Smooth muscle cell of the umbilical artery (primary cell): Measurements from ENCODE around the gene CTSS. TPM values are rescaled to one million over a fixed set of nuclear protein-coding genes. Genes with fewer than 3 reads are reported as not detected.

ENCODE experiments used
- total RNA-seq: library from RNA; depleted of rRNA; stranded (reverse); fragments of >200 nt; gene quantifications from 2 replicates; pipeline ENCODE4 v1.2.3, GENCODE V29; 2014

CTSS gene
- total RNA-seq = 2.2 and 4.2 TPM in 2 replicates

DNA sequence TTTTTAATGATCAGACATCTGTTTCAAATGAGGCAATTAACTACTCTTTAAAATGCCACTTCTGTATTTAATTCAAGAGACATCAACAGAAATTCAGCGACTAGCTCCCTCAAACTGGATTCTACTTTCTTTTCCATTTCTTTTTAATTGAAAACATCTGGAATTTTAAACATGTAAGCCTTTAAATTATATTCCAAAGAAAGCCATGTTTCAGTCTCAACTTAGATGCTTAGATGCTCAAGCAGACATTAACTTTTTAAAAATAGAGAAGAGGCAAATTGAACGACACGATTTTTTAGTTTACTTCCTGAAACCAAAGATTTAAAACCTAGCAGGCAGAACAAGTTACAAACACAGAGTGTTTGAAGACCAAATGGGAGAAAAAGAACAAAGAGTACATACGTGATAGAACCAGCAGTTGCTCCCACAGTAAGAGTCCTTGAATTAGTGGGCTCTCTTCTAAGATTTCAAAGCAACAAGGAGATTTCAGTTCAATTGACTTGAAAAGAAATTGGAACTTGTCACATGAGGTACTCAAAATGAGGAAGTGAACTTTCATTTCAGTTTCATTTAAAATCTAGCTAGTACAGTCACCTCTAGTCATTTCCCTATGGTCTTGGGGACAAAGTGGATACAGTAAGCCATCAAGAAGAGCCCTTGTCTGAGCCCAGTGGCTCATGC is at the start of gene CTSS:
Gene CTSS (minus strand): TSS at position 483 of the 681 bp plus-strand sequence. CDS start 1,015 bp downstream, outside the sequence.

DNA sequence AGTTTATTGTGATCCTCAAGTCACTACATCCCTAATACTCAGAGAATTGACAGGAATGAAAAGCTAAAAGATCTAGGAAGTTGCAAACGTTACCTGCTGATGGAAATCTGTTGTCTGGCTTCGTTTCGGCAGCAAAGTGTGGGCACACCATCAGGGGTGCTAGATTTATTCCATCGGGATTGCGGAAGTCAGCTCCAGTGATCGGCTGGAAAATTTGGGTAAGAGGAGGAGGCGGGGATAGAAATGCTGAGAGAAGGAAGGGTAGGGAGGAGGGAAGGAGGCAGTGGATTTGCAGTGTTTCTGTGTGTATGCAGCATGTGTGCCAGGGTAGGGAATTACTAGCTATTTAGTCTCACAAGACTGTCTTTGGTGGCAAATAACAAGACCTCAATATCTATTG is 42.5 kb upstream of the CTSS start, which contains the start of gene CTSK:
Gene CTSK (minus strand): TSS at position 140 of the 400 bp plus-strand sequence. CDS start 1,455 bp downstream, outside the sequence.

DNA sequence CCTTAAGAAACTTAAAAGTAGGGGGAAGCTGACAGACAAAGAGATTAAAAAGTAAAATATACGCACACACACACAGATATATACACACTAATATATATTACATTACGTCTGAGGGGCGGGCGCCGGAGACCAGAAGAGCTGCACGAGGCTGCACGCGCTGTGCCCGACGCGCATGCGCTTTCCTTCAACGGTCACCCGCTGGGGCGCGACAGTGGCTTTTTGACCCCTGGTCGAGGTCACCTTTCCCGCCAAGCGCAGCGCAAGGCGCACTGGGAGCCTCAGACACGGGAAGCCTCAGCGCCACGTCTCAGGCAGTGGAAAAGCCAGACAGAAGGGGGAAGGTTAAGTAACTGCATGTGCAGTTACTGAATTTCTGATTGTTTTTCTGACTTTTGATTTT is 44.9 kb downstream of the CTSS start, which contains the start of gene HORMAD1:
Gene HORMAD1 (minus strand): TSS at position 193 of the 400 bp plus-strand sequence. CDS start 1,390 bp downstream, outside the sequence.

DNA sequence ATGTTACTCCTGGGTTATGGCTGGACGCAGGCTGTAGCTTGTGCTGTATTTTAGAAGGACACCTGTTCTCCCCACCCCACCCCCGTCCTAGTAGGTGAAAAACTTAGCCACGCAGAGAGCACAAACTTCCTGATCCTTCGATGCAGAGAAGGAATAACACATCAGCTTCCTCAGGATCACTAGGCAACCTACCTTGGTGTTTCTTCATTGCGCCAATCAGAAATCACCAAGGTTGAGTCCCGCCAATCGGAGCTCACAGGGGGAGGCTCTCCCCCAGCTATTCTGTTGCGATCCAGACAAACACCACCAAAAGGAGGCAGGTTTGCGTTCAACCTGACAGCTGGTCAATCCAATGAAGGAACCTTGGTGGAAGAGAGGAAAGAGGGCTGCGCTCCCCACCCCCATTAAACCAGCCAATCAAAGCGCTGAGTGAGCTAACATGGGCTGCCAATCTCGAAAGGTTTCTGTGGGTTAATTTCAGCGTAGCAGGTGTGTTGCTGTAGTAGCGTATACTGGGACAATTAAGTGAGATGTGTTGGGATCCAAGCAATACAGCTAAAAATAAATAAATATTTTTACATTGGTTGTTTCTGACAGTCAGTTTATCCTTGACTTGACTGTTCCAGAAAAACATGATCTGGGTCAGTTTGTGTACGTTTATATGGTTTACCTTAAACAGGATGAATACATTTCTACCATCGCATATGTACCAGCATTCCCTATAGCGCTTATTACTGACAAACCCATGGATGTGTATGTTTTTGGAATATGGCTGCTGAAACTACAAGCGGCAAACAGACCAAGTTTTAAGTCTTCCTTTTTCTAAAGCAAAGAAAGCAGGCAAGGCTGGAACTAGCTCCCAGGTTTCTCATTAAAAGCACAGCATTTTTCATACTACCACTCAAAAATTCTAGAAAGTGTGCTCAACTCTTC is 68.3 kb downstream of the CTSS start, which contains the start of gene GOLPH3L:
Gene GOLPH3L (minus strand): TSS at position 160 of the 933 bp plus-strand sequence. CDS start 2,316 bp downstream, outside the sequence.

Other genes with a start within 250 kb of the CTSS start
- 2.7 and 3.3 TPM in 2 replicates for gene ADAMTSL4, start 216.4 kb downstream of the CTSS start, total RNA-seq
- 157 and 183 TPM in 2 replicates for gene MCL1, start 186.2 kb downstream of the CTSS start, total RNA-seq
- gene ENSA, start 136.2 kb downstream of the CTSS start, total RNA-seq = 56.4 and 83.6 TPM in 2 replicates
- 10.4 and 13.2 TPM in 2 replicates for gene GOLPH3L, start 68.6 kb downstream of the CTSS start, total RNA-seq
- gene HORMAD1, start 44.9 kb downstream of the CTSS start, total RNA-seq = 0.59 TPM in 1 of 2 replicates, not detected in the other
- gene CTSK, start 42.5 kb upstream of the CTSS start, total RNA-seq = 3.9 and 5.0 TPM in 2 replicates
- gene ARNT, start 110.8 kb upstream of the CTSS start, total RNA-seq = 38.9 and 48.9 TPM in 2 replicates
- gene CTXND2, start 121.4 kb upstream of the CTSS start, total RNA-seq = not detected in 2 replicates
- 27.9 and 31.2 TPM in 2 replicates for gene SETDB1, start 160.6 kb upstream of the CTSS start, total RNA-seq
- gene CERS2, start 209.1 kb upstream of the CTSS start, total RNA-seq = 67.4 and 80.4 TPM in 2 replicates
- 0.05 TPM in 1 of 2 replicates, not detected in the other for gene ANXA9, start 216.5 kb upstream of the CTSS start, total RNA-seq
- gene MINDY1, start 241.1 kb upstream of the CTSS start, total RNA-seq = 4.5 and 8.2 TPM in 2 replicates
- 5.0 and 8.0 TPM in 2 replicates for gene PRUNE1, start 242.7 kb upstream of the CTSS start, total RNA-seq